ENCODE results near the gene LTC4S. TPM values are rescaled to one million over a fixed set of nuclear protein-coding genes. Genes with fewer than 3 reads are reported as not detected.

LTC4S gene
- total and polyA plus RNA-seq, 4 donors: 1.3 to 3.3 (median 2.1) TPM

DNA sequence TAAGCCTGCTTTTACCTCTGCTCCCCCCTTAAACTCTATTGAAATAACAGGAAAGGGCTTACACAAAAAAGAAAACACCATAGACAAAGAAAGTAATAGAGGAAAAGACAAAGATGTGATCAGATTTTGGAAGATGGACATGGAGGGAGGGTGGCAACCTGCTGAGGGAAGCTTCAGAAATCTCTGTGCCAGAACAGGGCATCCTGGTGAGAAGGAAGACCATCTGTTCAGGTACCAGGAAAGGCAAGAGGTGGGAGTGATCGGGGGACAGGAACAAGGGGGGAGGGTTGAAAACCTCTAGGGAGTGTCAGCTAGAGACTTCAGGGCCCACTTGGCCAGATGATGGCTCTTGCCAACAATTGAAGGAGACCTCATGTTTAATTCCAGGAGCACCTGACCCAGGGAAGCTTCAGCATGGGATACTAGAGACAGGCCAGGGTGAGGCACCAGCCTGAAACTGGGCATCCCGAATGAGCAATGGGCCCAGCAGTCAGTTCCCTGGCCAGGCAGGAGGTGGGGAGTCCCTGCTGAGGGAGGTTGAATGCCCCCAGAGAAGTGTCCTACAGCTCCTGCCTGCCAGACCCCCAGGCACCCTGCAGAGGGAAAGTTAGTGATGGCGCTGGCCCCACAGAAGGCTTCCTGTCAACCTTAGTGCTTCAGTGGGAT, 35.1 kb downstream of the LTC4S start:
- Histone ChIP-seq H3K27me3 (ENCODE audit: control insufficient read depth in 4 of 4, insufficient read depth in 4 of 4, low read length in 3 of 4) (no peaks in the 10 kb centered on the region), H3K9me3 (ENCODE audit: control insufficient read depth in 4 of 4, low read length in 3 of 4) (no peaks in the 10 kb centered on the region), H3K36me3 (ENCODE audit: control insufficient read depth in 4 of 4, insufficient read depth in 3 of 4, low read depth in 1 of 4, low read length in 3 of 4) (peaks cover 30 to 72% (median 68%) of the 10 kb centered on the region in 4 donors), H3K4me3 (ENCODE audit: low read depth in 1 of 3, low read length in 3 of 3) (no peak overlapping the region), H3K4me1 (ENCODE audit: control insufficient read depth in 4 of 4, insufficient read depth in 4 of 4, low read length in 3 of 4) (peaks cover 2 to 54% (median 42%) of the 10 kb centered on the region in 4 donors), H3K27ac (ENCODE audit: low read depth in 1 of 2, low read length in 2 of 2) (no peak overlapping the region), H3K9ac (ENCODE audit: low read depth in 1 of 2, low read length in 2 of 2) (no peak overlapping the region)
- DNase-seq (ENCODE audit: low spot score): no peak
- 94% methylated on average over 3 of the region's 3 CpGs for WGBS
- TF ChIP-seq YY1 (IDR thresholded peaks at IDR 0.05) (no peak), GABPA (IDR thresholded peaks at IDR 0.05 in 1 of 2, conservative IDR thresholded peaks at IDR 0.05 in 1 of 2) (no peak), HNF4A (conservative IDR thresholded peaks at IDR 0.05) (no peak), MAX (IDR thresholded peaks at IDR 0.05) (no peak), TAF1 (conservative IDR thresholded peaks at IDR 0.05) (no peak), NR2F2 (IDR thresholded peaks at IDR 0.05) (no peak), ATF3 (IDR thresholded peaks at IDR 0.05) (no peak), CTCF (IDR thresholded peaks at IDR 0.05; ENCODE audit: low read depth, low read length, missing input control) (no peak), EGR1 (IDR thresholded peaks at IDR 0.05; ENCODE audit: low read depth in 2 of 2) (no peak), RXRA (IDR thresholded peaks at IDR 0.05) (no peak), RAD21 (IDR thresholded peaks at IDR 0.05) (no peak), ZBTB33 (IDR thresholded peaks at IDR 0.05) (no peak), REST (IDR thresholded peaks at IDR 0.05) (no peak), HNF4G (IDR thresholded peaks at IDR 0.05) (no peak)
